SU-DHL-6 (cell line): ENCODE results near the gene POLE.

Experiments used
- CTCF ChIP-seq: fragments of 200-600 bp; sonication (generic); IDR thresholded peaks from one replicate; pipeline ENCODE4 v1.5.1; 2017; ENCODE audit warnings: antibody characterized with exemption, mild to moderate bottlenecking, low read length, moderate library complexity; ENCODE audit not compliant: insufficient read depth, poor library complexity, severe bottlenecking
- EZH2phosphoT487 ChIP-seq: fragments of 200-600 bp; sonication (generic), shearing (Covaris generic); conservative IDR thresholded peaks from 2 replicates; pipeline ENCODE4 v1.6.1; 2018; ENCODE audit warnings: mild to moderate bottlenecking, antibody characterized with exemption, low read length, moderate library complexity, mixed read lengths

DNA sequence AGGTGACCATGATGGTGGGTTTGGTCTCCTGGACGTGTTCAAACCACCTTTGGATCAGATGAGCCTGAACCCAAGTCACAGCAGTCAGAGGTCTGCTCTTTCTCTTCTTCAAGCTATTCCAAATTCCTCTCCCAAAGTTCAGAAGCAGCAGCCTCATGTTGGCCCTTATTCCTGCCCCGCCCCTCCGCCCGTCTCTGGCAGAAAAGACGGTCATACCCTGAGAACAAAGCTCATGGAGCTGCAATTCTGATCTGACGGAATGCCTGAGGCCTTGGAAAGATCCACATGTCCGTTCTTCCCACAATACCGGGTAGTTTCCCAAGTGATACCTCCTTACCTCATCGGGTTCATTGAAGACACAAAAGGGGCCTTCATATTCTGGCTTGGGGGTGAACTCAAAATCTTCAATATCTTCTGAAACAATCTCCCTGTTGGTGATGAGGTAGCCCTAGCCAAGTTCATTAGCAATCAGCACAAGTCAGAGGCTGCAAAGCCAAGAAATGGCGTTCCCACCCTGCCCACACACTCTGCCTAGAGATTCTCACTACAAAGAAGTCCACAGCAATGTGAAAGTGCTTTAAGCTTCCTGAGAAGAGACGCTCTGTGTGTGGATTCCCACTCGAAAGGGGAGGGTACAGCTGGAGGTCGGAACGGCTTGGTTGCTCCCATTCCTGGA lies 11.2 kb downstream of the POLE start:
- TF ChIP-seq CTCF (no peak), EZH2phosphoT487 (no peak)
